ENCODE results near the gene COL5A1.

DNA sequence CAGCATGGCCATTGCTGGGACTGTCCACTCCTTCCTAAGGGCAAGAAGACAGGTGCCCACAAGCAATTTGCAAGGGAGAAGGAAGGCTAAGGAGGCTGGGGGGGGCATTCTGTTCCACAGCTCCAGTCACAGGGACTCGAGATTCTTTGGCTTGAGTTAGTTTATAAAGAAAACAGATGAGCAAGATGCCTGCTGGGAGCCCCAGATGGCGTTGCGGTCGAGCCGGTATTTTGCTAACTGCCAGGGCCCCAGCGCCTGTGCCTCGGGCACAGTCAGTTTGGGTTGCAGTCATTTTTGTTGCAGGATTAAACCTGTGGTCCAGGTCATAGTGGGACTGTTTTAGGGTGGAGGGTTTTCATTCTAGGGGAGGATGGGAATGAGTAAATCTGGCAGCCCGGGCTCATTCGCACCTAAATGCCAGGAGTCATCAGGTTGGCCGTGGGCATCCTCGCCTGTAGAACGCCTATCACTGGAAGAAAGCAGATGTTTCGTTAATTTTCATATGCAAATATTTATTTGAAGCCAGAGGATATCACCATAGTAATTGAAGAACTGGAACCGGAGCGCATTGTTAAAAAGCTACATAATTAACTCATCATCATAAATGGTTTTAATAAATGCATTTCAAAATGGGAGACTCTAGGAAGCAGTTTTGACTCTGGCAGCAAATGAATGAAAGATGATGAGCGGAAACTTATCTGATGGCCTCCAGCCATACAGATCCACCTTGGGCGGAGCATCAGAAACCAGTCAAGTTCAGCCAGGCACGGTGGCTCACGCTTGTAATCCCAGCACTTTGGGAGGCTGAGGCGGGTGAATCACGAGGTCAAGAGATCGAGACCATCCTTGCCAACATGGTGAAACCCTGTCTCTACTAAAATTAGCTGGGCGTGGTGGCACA lies 151.9 kb downstream of the COL5A1 start:
- TF ChIP-seq ZNF274 (IDR thresholded peaks at IDR 0.05; ENCODE audit: low read depth, low read length): no peak
- no peak for TF ChIP-seq SUZ12 (IDR thresholded peaks at IDR 0.05; ENCODE audit: extremely low read depth, insufficient read depth, insufficient read length)
- no peak for TF ChIP-seq YY1 (IDR thresholded peaks at IDR 0.05; ENCODE audit: insufficient read depth, insufficient read length)
